WERI-Rb-1 (cell line): ENCODE data around the gene ADCY10.
"Not testable (repeated sequence)": the region's sequence is repeated elsewhere in the genome, so short reads cannot be mapped to it uniquely, and the experiment has no call there.

Experiments
- DNase-seq: peaks from one replicate; pipeline ENCODE4 v3.0.0-alpha.2; 2020
- H3K27ac ChIP-seq: fragments of 250-450 bp; sonication (Bioruptor Pico); 2 replicates; pipeline ENCODE4 v1.5.1; 2020; ENCODE audit warnings: mild to moderate bottlenecking, moderate library complexity
- H3K27me3 ChIP-seq: fragments of 250-450 bp; sonication (Bioruptor Pico); 2 replicates; pipeline ENCODE4 v1.5.1; 2021; ENCODE audit warnings: mild to moderate bottlenecking, low read depth, moderate library complexity; ENCODE audit not compliant: insufficient read depth, severe bottlenecking
- H3K36me3 ChIP-seq: fragments of 250-450 bp; sonication (Bioruptor Pico); 2 replicates; pipeline ENCODE4 v1.5.1; 2020; ENCODE audit warnings: mild to moderate bottlenecking, moderate library complexity
- H3K4me3 ChIP-seq: 2 replicates; pipeline ENCODE4 v1.5.1; 2011; ENCODE audit warnings: low read depth, mild to moderate bottlenecking, control low read depth, low read length
- H3K9me3 ChIP-seq: fragments of 250-450 bp; sonication (Bioruptor Pico); 2 replicates; pipeline ENCODE4 v1.5.1; 2021; ENCODE audit warnings: mild to moderate bottlenecking, moderate library complexity; ENCODE audit not compliant: severe bottlenecking
- CTCF ChIP-seq: IDR thresholded peaks from 2 replicates; pipeline ENCODE4 v1.5.1; 2011; ENCODE audit warnings: low read depth, mild to moderate bottlenecking, control low read depth, inconsistent platforms, low read length

ADCY10 gene

GRCh38 chr1:167880580-167881021 lies 33.3 kb downstream of the ADCY10 start:
- Histone ChIP-seq H3K9me3 (no peaks in the 10 kb centered on the region), H3K36me3 (no peaks in the 10 kb centered on the region), H3K27me3 (no peaks in the 10 kb centered on the region), H3K4me3 (no peak overlapping the region), H3K27ac (no peak overlapping the region)
- no peak for TF ChIP-seq CTCF
- no peak for DNase-seq

GRCh38 chr1:167879508-167879907 lies 34.4 kb downstream of the ADCY10 start:
- Histone ChIP-seq H3K27me3 (no peaks in the 10 kb centered on the region), H3K4me3 (no peak overlapping the region), H3K27ac (no peak overlapping the region), H3K9me3 (no peaks in the 10 kb centered on the region), H3K36me3 (no peaks in the 10 kb centered on the region)
- TF ChIP-seq CTCF: no peak
- no peak for DNase-seq

- no peak for DNase-seq
- TF ChIP-seq CTCF: no peak
Measured at GRCh38 chr1:167878372-167879160, 35.4 kb downstream of the ADCY10 start.

GRCh38 chr1:167876597-167877175 lies 37.2 kb downstream of the ADCY10 start:
- Histone ChIP-seq H3K27ac (no peak overlapping the region), H3K36me3 (no peaks in the 10 kb centered on the region), H3K9me3 (no peaks in the 10 kb centered on the region), H3K4me3 (no peak overlapping the region), H3K27me3 (no peaks in the 10 kb centered on the region)
- DNase-seq: no peak
- TF ChIP-seq CTCF: no peak

More at GRCh38 chr1:167878372-167879160, 35.4 kb downstream of the ADCY10 start:
- no peaks in the 10 kb centered on the region for H3K9me3 ChIP-seq
- no peaks in the 10 kb centered on the region for H3K36me3 ChIP-seq
- no peak overlapping the region for H3K27ac ChIP-seq
- no peak overlapping the region for H3K4me3 ChIP-seq
- H3K27me3 ChIP-seq: no peaks in the 10 kb centered on the region

- no peak for TF ChIP-seq CTCF
- no peak for DNase-seq
- H3K36me3 ChIP-seq: no peaks in the 10 kb centered on the region
- no peak overlapping the region for H3K27ac ChIP-seq
- H3K4me3 ChIP-seq: no peak overlapping the region
- no peaks in the 10 kb centered on the region for H3K9me3 ChIP-seq
- no peaks in the 10 kb centered on the region for H3K27me3 ChIP-seq
Measured at GRCh38 chr1:167871331-167871730, 42.6 kb downstream of the ADCY10 start.

- not testable (repeated sequence) for H3K4me3 ChIP-seq, H3K9me3 ChIP-seq, H3K27ac ChIP-seq, H3K27me3 ChIP-seq, H3K36me3 ChIP-seq, DNase-seq
Measured at GRCh38 chr1:167869157-167870001, 44.6 kb downstream of the ADCY10 start.

GRCh38 chr1:167866739-167867414 lies 47.1 kb downstream of the ADCY10 start:
- H3K9me3 ChIP-seq, H3K4me3 ChIP-seq, H3K27me3 ChIP-seq, DNase-seq, H3K36me3 ChIP-seq, H3K27ac ChIP-seq: not testable (repeated sequence)

- H3K27me3 ChIP-seq, H3K4me3 ChIP-seq, DNase-seq, H3K36me3 ChIP-seq, H3K9me3 ChIP-seq, H3K27ac ChIP-seq: not testable (repeated sequence)
Measured at GRCh38 chr1:167866326-167866725, 47.6 kb downstream of the ADCY10 start.
